Measurements from ENCODE around the gene CYTL1. TPM values are rescaled to one million over a fixed set of nuclear protein-coding genes. Genes with fewer than 3 reads are reported as not detected.

The CYTL1 gene
- total RNA-seq, 1 experiment from 2014 or later = not detected

DNA sequence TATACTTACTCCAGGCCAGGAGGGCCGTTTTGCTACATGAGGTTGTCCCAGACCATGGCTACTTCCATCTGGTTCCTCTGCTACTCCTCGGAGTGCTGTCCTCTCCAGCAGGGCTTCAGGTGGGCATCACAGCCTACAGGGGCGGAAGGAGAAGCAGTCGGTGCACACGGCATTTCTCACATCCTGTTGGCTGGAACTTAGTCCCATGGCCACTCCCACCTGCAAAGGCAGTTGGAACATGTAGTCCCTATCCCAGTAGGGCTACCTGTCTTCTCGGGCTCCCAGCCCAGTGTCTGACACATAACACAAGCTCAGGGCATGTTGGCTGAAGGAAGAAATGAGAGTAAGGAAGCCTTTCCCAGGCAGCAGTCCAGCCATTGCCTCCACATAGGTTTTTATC is 24.3 kb upstream of the CYTL1 start:
- H4K20me1 ChIP-seq (ENCODE audit: low read length) = no peaks in the 10 kb centered on the region
- H3K4me1 ChIP-seq (ENCODE audit: insufficient read depth, low read length) = peaks cover 7% of the 10 kb centered on the region
- POLR2A ChIA-PET (ENCODE audit: unreplicated experiment) = no interaction called here
- no peaks in the 10 kb centered on the region for H3K9me2 ChIP-seq (replicated peaks; ENCODE audit: low read length)
- H3K79me2 ChIP-seq (ENCODE audit: low read length) = no peaks in the 10 kb centered on the region
- no peaks in the 10 kb centered on the region for H3K9me3 ChIP-seq (ENCODE audit: low read length)
- H3K4me3 ChIP-seq (ENCODE audit: low read length) = no peak overlapping the region
- ATAC-seq (no peak), DNase-seq (peak; percentile 48)
- H3K9ac ChIP-seq (ENCODE audit: low read length) = no peak overlapping the region
- intact Hi-C loops (cut with micrococcal nuclease) = no loop called here
- H3K36me3 ChIP-seq (ENCODE audit: low read depth, low read length) = no peaks in the 10 kb centered on the region
- H3K27ac ChIP-seq (ENCODE audit: low read length) = no peak overlapping the region
- no peaks in the 10 kb centered on the region for H3K27me3 ChIP-seq (ENCODE audit: low read length)
- TF ChIP-seq EZH2phosphoT487 (IDR thresholded peaks at IDR 0.05; ENCODE audit: borderline replicate concordance, low read length) = no peak
- no peak for TF ChIP-seq EZH2 (IDR thresholded peaks at IDR 0.05; ENCODE audit: low read length, unreplicated experiment)
- TF ChIP-seq, protein P1, sequence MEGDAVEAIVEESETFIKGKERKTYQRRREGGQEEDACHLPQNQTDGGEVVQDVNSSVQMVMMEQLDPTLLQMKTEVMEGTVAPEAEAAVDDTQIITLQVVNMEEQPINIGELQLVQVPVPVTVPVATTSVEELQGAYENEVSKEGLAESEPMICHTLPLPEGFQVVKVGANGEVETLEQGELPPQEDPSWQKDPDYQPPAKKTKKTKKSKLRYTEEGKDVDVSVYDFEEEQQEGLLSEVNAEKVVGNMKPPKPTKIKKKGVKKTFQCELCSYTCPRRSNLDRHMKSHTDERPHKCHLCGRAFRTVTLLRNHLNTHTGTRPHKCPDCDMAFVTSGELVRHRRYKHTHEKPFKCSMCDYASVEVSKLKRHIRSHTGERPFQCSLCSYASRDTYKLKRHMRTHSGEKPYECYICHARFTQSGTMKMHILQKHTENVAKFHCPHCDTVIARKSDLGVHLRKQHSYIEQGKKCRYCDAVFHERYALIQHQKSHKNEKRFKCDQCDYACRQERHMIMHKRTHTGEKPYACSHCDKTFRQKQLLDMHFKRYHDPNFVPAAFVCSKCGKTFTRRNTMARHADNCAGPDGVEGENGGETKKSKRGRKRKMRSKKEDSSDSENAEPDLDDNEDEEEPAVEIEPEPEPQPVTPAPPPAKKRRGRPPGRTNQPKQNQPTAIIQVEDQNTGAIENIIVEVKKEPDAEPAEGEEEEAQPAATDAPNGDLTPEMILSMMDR (conservative IDR thresholded peaks at IDR 0.05; ENCODE audit: low read depth, low read length) = no peak
- H3F3A ChIP-seq (ENCODE audit: low read length, unreplicated experiment) = no peaks in the 10 kb centered on the region
- no TSS peak for BruUV-seq (replicated peaks)
- H2AFZ ChIP-seq (ENCODE audit: low read length) = peak overlapping the region; percentile 45; the same call in 1 of the 2 replicates
- CTCF ChIA-PET = no interaction called here
- H3K4me2 ChIP-seq (ENCODE audit: low read length) = peak overlapping the region; percentile 30; the same call in 1 of the 2 replicates

DNA sequence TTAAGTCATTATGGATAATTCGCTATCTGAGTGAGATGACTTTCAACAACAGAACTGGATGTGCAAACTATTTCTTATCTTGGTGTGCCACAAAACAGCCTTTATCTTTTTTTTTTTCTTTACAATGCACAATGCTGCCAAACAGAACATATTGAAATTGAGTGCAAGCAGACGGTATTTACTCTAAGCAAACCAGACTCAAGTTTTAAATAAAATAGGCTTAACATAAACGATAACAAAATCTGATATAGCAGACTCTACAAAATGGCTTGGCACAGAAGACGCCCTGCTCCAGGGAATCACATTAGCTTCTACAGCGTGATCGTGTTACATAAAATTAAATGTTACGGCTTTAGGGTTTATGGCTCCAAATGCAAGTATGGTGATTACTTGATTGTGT is 22.4 kb upstream of the CYTL1 start:
- no peaks in the 10 kb centered on the region for H3K79me2 ChIP-seq (ENCODE audit: low read length)
- ATAC-seq = no peak

More for the DNA sequence above, 22.4 kb upstream of the CYTL1 start:
- intact Hi-C loops (cut with micrococcal nuclease) = no loop called here
- H2AFZ ChIP-seq (ENCODE audit: low read length) = no peak overlapping the region
- no peak overlapping the region for H3K9ac ChIP-seq (ENCODE audit: low read length)
- H3K9me3 ChIP-seq (ENCODE audit: low read length) = no peaks in the 10 kb centered on the region
- no peak overlapping the region for H3K4me2 ChIP-seq (ENCODE audit: low read length)
- no peak for DNase-seq
- H3K36me3 ChIP-seq (ENCODE audit: low read depth, low read length) = no peaks in the 10 kb centered on the region
- no peak overlapping the region for H3K4me3 ChIP-seq (ENCODE audit: low read length)
- ChIA-PET POLR2A (ENCODE audit: unreplicated experiment) (no interaction called here), CTCF (no interaction called here)
- no peaks in the 10 kb centered on the region for H3K9me2 ChIP-seq (replicated peaks; ENCODE audit: low read length)
- no peaks in the 10 kb centered on the region for H3F3A ChIP-seq (ENCODE audit: low read length, unreplicated experiment)
- no peak overlapping the region for H3K27ac ChIP-seq (ENCODE audit: low read length)
- no peaks in the 10 kb centered on the region for H3K27me3 ChIP-seq (ENCODE audit: low read length)
- no TSS peak for BruUV-seq (replicated peaks)
- no peaks in the 10 kb centered on the region for H4K20me1 ChIP-seq (ENCODE audit: low read length)
- peaks cover 23% of the 10 kb centered on the region for H3K4me1 ChIP-seq (ENCODE audit: insufficient read depth, low read length)
- no peak for TF ChIP-seq EZH2 (IDR thresholded peaks at IDR 0.05; ENCODE audit: low read length, unreplicated experiment)
- TF ChIP-seq, protein P1 (conservative IDR thresholded peaks at IDR 0.05; ENCODE audit: low read depth, low read length) = no peak
- no peak for TF ChIP-seq EZH2phosphoT487 (IDR thresholded peaks at IDR 0.05; ENCODE audit: borderline replicate concordance, low read length)

All from PC-3 (cell line).